GM15510 (cell line): ENCODE measurements around the gene MSI2.

Source experiments
- POLR2A ChIP-seq: IDR thresholded peaks from 3 replicates; pipeline ENCODE4 v1.6.1; 2011; ENCODE audit warnings: borderline replicate concordance; ENCODE audit not compliant: insufficient read length; ENCODE audit errors: extremely low read depth

The MSI2 gene

GRCh38 chr17:57531078-57531477 lies 274.8 kb downstream of the MSI2 start:
- TF ChIP-seq POLR2A: no peak

GRCh38 chr17:57531648-57532504 lies 275.6 kb downstream of the MSI2 start:
- no peak for TF ChIP-seq POLR2A

- no peak for TF ChIP-seq POLR2A
These were observed 276.2 kb downstream of the MSI2 start for GRCh38 chr17:57532556-57532955.

GRCh38 chr17:57532966-57533365 lies 276.6 kb downstream of the MSI2 start:
- TF ChIP-seq POLR2A: no peak

- TF ChIP-seq POLR2A: no peak
These were observed 277.5 kb downstream of the MSI2 start for GRCh38 chr17:57533684-57534305.

- TF ChIP-seq POLR2A: no peak
These were observed 278.5 kb downstream of the MSI2 start for GRCh38 chr17:57534863-57535248.

GRCh38 chr17:57535249-57535966 lies 279.1 kb downstream of the MSI2 start:
- TF ChIP-seq POLR2A: no peak

- no peak for TF ChIP-seq POLR2A
These were observed 280.0 kb downstream of the MSI2 start for GRCh38 chr17:57536289-57536688.

- no peak for TF ChIP-seq POLR2A
These were observed 280.6 kb downstream of the MSI2 start for GRCh38 chr17:57536789-57537523.

- no peak for TF ChIP-seq POLR2A
These were observed 281.4 kb downstream of the MSI2 start for GRCh38 chr17:57537524-57538410.

- no peak for TF ChIP-seq POLR2A
These were observed 282.6 kb downstream of the MSI2 start for GRCh38 chr17:57538736-57539456.

GRCh38 chr17:57539529-57540301 lies 283.4 kb downstream of the MSI2 start:
- TF ChIP-seq POLR2A: no peak
